DND-41 (cell line): Measurements from ENCODE around the gene SLBP.

Source experiments
- EZH2 ChIP-seq: IDR thresholded peaks from 3 replicates; pipeline ENCODE4 v1.6.1; 2012; ENCODE audit warnings: borderline replicate concordance, low read depth, mild to moderate bottlenecking, moderate library complexity, low read length, inconsistent platforms; ENCODE audit not compliant: severe bottlenecking
- TF ChIP-seq, protein P1 (sequence below): IDR thresholded peaks from 2 replicates; pipeline ENCODE4 v1.5.1; 2012; ENCODE audit warnings: borderline replicate concordance, low read length, moderate library complexity, mild to moderate bottlenecking; ENCODE audit not compliant: poor library complexity, severe bottlenecking; ENCODE audit errors: extremely low read depth

DNA sequence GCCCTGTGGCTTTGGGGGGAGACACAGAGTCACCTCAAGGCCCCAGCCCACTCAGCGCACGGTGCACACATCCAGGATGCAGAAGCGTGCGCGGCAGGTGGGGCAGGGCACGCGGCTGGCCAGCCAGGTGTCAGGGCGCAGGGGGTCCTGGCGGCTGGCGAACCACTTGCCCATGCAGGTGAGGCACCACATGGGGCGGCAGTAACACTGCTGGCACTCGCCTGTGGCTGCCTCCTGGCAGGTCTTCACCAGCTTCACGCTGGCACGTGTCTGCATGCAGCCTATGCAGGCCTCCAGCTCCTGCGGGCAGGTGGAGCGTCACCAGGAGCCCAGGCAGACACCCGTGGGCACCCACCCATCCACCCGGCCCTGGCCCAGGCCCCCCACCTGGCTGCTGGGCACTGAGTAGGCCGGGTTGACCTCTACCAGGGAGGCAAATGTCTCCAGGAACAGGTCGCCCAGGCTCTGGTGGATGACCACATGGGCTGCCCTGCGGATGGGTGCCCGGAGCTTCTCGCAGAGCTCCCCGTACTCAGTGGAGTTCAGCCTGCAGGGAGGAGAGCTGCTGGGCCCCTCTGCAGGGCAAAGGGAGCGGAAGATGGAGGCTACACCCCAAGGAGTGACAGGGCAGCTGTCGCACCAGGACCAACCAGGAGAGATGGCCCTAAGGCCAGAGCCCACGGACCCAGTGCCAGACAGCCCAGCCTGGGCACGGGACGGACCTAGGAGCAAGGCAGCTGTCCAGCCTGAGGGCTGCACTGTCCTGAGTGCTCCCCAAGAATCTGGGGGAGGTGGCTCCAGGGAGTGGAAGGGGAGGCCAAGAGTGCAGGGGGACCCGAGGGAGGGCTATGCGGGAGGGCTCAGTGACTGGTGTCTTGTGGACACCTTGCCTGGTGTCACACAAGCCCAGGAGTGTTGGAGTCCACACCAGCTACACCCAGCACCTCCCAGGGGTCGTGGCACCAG, 5.3 kb upstream of the SLBP start:
- no peak for TF ChIP-seq EZH2
- TF ChIP-seq, protein P1, sequence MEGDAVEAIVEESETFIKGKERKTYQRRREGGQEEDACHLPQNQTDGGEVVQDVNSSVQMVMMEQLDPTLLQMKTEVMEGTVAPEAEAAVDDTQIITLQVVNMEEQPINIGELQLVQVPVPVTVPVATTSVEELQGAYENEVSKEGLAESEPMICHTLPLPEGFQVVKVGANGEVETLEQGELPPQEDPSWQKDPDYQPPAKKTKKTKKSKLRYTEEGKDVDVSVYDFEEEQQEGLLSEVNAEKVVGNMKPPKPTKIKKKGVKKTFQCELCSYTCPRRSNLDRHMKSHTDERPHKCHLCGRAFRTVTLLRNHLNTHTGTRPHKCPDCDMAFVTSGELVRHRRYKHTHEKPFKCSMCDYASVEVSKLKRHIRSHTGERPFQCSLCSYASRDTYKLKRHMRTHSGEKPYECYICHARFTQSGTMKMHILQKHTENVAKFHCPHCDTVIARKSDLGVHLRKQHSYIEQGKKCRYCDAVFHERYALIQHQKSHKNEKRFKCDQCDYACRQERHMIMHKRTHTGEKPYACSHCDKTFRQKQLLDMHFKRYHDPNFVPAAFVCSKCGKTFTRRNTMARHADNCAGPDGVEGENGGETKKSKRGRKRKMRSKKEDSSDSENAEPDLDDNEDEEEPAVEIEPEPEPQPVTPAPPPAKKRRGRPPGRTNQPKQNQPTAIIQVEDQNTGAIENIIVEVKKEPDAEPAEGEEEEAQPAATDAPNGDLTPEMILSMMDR, result no peak
